Measurements from ENCODE around the gene SMARCAL1.

SMARCAL1 gene

DNA sequence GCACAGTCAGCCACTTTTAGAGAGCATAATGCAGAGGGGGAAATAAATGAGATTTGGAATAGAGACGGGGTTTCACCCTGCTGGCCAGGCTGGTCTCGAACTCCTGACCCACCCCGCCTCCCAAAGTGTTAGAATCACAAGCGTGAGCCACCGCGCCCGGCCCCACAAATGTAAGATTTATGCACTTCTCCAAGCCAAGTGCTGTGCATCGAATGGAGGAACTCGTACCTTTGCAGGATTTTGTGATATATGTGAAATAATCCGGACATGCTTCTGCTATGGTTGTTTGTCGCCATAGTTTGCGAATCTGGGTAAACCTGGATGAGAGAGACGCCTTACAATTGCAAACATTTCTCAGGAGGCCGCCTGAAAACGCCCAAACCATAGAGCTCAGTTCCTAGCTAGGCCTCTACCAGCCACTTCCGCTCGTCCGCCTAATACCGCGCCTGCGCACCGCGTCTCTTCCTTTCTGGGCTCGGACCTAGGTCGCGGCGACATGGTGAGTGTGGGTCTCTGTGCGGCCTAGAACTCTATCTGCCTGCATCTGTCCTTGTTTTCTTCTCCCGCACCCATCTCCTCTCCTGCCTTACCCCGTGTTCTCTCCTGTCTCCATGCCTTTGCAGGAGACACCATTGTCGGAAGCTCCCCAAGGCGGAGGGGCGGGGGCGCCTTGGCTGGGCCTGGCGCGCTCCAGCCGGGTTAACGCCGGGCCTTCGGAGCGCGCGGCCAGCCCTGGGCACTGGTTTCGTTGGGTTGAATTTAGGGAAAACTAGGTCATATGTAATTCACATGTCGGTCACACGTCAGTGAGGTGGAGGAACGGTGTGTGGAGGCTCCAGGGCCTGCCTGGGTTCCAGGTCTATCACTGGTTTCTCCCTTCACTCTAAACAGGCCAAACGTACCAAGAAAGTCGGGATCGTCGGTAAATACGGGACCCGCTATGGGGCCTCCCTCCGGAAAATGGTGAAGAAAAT is 86.4 kb downstream of the SMARCAL1 start, which contains the start of gene RPL37A:
TSS of gene RPL37A (plus strand) at position 466 of the 974 bp plus-strand sequence. CDS start at position 497, 31 bp downstream.
- Mint-ChIP-seq H3K9me3 (no peaks in the 10 kb centered on the region), H3K36me3 (ENCODE audit: insufficient read depth) (peaks cover 54% of the 10 kb centered on the region), H3K27ac (peak within 1 kb of the TSS; percentile 97 to 98), H3K27me3 (no peaks in the 10 kb centered on the region), H3K4me3 (peak within 1 kb of the TSS; percentile 97 to 98), H3K4me1 (ENCODE audit: low read depth in 2 of 2) (peaks cover 32 to 37% of the 10 kb centered on the region in 2 donors)
- peak; percentile 83 to 84 (median 83) for DNase-seq
- ATAC-seq (replicated peaks) = peak; percentile 94

DNA sequence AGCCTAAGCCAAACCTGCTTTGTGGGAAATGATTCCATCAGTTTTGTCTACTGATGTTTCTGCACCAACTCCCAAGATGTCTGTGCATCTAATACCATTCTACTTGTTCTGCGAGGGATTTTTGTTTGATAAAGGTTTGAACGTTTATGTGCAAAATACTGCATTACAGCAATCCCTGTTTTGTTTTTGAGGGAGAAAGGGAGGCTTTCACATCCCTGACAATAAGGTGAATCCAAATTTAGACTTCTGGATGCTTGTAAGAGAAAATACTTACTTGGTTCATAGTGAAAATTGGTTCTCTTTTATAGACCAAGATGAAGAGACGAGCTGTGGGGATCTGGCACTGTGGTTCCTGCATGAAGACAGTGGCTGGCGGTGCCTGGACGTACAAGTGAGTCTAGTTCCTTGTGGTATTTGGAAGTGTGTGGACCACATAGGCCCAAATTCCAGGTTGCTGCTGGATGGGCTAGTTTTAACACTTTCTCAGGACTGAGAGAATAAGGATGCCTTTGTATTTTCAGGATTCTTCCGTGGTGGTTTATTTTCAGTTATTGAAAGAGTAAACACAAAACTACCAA is 87.4 kb downstream of the SMARCAL1 start:
- Mint-ChIP-seq H3K4me3 (peak overlapping the region; percentile 97 to 98), H3K27me3 (no peaks in the 10 kb centered on the region), H3K4me1 (ENCODE audit: low read depth in 2 of 2) (peaks cover 32 to 40% of the 10 kb centered on the region in 2 donors), H3K27ac (peak overlapping the region; percentile 97 to 98), H3K36me3 (ENCODE audit: insufficient read depth) (peaks cover 61% of the 10 kb centered on the region), H3K9me3 (no peaks in the 10 kb centered on the region)
- DNase-seq (no peak), ATAC-seq (replicated peaks) (no peak)

- Mint-ChIP-seq H3K4me3 (peak overlapping the region; percentile 38 to 98), H3K27me3 (no peaks in the 10 kb centered on the region), H3K4me1 (ENCODE audit: low read depth in 2 of 2) (peaks cover 36 to 40% of the 10 kb centered on the region in 2 donors), H3K36me3 (ENCODE audit: insufficient read depth) (peaks cover 64% of the 10 kb centered on the region), H3K27ac (peak overlapping the region; percentile 78 to 97), H3K9me3 (no peaks in the 10 kb centered on the region)
- ATAC-seq (replicated peaks) = no peak
- DNase-seq = no peak
These were observed 88.3 kb downstream of the SMARCAL1 start for GRCh38 chr2:216500572-216500971.

- Mint-ChIP-seq H3K36me3 (ENCODE audit: insufficient read depth) (peaks cover 74% of the 10 kb centered on the region), H3K4me3 (no peak overlapping the region), H3K27me3 (no peaks in the 10 kb centered on the region), H3K4me1 (ENCODE audit: low read depth in 2 of 2) (peaks cover 42 to 43% of the 10 kb centered on the region in 2 donors), H3K27ac (no peak overlapping the region), H3K9me3 (no peaks in the 10 kb centered on the region)
- no peak for DNase-seq
- no peak for ATAC-seq (replicated peaks)
These were observed 89.6 kb downstream of the SMARCAL1 start for GRCh38 chr2:216501854-216502253.

DNA sequence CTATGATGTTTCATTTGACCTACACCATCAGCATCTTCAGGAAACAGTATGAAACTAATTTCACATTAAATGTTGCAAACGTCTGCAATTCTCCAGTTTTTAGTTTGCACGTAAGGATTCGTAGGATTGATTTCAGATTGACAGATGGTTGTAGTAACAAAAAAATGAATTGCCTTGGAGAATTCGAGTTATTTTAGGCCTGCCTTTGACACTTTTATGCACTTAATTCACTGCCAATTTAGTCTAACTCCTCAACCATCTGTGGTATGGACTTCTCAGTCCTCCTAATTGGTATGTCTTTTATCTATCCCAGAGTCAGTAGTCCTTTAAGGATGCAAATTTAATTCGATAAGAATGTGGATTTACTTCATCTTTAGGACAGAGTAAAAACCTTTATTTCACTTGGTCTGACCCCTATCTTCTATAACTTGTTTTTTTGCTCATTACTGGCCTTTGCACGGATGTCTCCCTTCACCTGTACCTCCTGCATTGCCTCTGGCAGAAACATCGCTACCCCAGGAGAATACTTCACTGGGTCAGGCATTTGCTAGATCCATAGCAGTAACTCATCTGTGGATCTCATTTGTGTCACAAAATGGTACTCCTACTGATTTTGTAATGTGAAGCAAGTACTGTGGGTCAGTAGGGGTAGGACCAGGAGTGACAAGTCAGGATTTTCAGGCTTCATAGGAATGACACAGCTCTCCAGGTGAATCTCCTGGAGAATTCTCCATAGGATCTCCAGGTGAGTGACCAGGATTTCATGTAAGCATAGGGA is 90.3 kb downstream of the SMARCAL1 start:
- DNase-seq (no peak), ATAC-seq (replicated peaks) (no peak)
- Mint-ChIP-seq H3K36me3 (ENCODE audit: insufficient read depth) (peaks cover 74% of the 10 kb centered on the region), H3K4me1 (ENCODE audit: low read depth in 2 of 2) (peaks cover 39 to 42% of the 10 kb centered on the region in 2 donors), H3K9me3 (no peaks in the 10 kb centered on the region), H3K4me3 (no peak overlapping the region), H3K27ac (no peak overlapping the region), H3K27me3 (no peaks in the 10 kb centered on the region)

DNA sequence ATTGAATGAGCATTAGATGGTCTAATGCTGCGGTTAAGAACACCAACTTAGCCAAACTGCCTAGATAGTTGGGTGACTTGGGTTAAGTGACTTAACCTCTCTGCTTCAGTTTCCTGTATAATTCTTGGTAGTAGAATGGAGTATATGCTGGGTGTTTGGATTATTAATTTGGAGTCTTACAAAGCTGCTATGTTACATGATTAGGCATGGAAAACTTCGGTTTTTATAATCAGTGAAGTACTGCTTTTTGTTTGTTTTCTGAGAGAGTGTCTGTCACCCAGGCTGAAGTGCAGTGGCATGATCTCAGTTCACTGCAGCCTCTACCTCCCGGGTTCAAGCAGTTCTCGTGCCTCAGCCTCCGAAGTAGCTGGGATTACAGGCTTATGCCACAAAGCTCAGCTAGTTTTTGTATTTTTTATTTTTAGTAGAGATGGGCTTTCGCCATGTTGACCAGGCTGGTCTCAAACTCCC is 90.9 kb downstream of the SMARCAL1 start:
- H3K27me3 Mint-ChIP-seq = no peaks in the 10 kb centered on the region
- no peaks in the 10 kb centered on the region for H3K9me3 Mint-ChIP-seq
- H3K27ac Mint-ChIP-seq = no peak overlapping the region
- no peak for DNase-seq
- H3K36me3 Mint-ChIP-seq (ENCODE audit: insufficient read depth) = peaks cover 74% of the 10 kb centered on the region
- no peak for ATAC-seq (replicated peaks)
- peaks cover 33 to 37% of the 10 kb centered on the region in 2 donors for H3K4me1 Mint-ChIP-seq (ENCODE audit: low read depth in 2 of 2)
- no peak overlapping the region for H3K4me3 Mint-ChIP-seq

DNA sequence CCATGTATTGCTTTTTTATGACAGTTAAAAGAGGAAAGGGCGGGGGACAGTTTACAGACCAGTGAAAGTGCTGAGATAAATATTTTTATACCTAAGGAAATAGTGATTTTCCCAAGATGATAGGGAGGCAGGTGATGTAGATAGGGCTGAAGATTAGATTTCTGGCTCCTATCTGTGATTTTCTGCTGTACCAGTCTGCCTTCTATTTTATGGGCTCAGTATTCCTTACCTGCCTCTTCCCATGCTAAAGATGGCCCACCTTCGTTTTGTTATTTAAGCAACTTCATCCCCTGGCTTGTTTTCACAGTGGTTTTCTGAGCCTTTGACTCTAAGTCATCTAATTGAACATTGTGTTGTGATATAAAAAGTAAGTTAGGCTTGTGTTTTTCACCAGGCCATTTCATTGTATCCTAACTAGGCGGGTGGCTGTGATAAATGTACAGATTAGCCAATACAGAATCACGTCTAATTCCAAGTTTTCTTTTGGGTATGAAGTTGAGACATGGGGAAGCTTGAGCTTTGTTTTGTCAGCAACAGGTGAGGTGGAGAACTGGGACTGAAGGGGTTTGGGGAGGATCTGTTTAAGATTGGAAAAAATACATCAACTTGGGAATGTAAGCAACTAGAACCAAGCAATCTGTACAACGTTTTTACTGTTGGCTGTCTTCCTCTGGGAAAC is 91.6 kb downstream of the SMARCAL1 start:
- ATAC-seq (replicated peaks) (no peak), DNase-seq (no peak)
- peaks cover 68% of the 10 kb centered on the region for H3K36me3 Mint-ChIP-seq (ENCODE audit: insufficient read depth)
- no peaks in the 10 kb centered on the region for H3K27me3 Mint-ChIP-seq
- H3K4me3 Mint-ChIP-seq = no peak overlapping the region
- peak overlapping the region; percentile 12 to 22 for H3K27ac Mint-ChIP-seq
- no peaks in the 10 kb centered on the region for H3K9me3 Mint-ChIP-seq
- peaks cover 30 to 32% of the 10 kb centered on the region in 2 donors for H3K4me1 Mint-ChIP-seq (ENCODE audit: low read depth in 2 of 2)

DNA sequence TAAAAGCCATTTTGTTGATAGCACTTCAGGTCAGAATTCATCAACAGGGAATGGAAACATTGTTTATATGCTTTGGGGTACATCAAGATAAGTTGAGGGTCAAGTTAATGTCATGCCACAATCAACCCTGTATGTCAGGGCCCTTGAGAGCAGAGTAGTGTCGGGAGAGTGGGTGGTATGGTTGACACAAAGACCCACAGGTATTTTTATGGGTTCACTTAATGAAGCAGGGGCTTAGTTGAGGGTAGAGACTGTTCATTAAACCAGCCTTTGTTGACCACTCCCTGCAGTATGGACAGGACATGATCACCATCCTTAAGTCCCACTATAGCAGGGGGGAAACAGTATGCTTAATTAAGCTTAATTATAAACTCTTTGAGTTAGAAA is 92.1 kb downstream of the SMARCAL1 start:
- no peaks in the 10 kb centered on the region for H3K27me3 Mint-ChIP-seq
- no peak overlapping the region for H3K4me3 Mint-ChIP-seq
- DNase-seq (no peak), ATAC-seq (replicated peaks) (no peak)
- peaks cover 25 to 28% of the 10 kb centered on the region in 2 donors for H3K4me1 Mint-ChIP-seq (ENCODE audit: low read depth in 2 of 2)
- H3K9me3 Mint-ChIP-seq = no peaks in the 10 kb centered on the region
- H3K36me3 Mint-ChIP-seq (ENCODE audit: insufficient read depth) = peaks cover 62% of the 10 kb centered on the region
- H3K27ac Mint-ChIP-seq = peak overlapping the region; percentile 12 to 22

- no peaks in the 10 kb centered on the region for H3K27me3 Mint-ChIP-seq
- H3K9me3 Mint-ChIP-seq = no peaks in the 10 kb centered on the region
- peaks cover 52% of the 10 kb centered on the region for H3K36me3 Mint-ChIP-seq (ENCODE audit: insufficient read depth)
- DNase-seq (no peak), ATAC-seq (replicated peaks) (no peak)
- H3K4me3 Mint-ChIP-seq = no peak overlapping the region
- H3K4me1 Mint-ChIP-seq (ENCODE audit: low read depth in 2 of 2) = peaks cover 17 to 20% of the 10 kb centered on the region in 2 donors
- H3K27ac Mint-ChIP-seq = peak overlapping the region; percentile 46 to 77
These were observed 93.1 kb downstream of the SMARCAL1 start for GRCh38 chr2:216505133-216506106.

GRCh38 chr2:216507220-216508160 is 95.2 kb downstream of the SMARCAL1 start:
- H3K27ac Mint-ChIP-seq = peak overlapping the region in 1 of 2 donors; percentile 77
- H3K4me3 Mint-ChIP-seq = no peak overlapping the region
- peaks cover 31% of the 10 kb centered on the region for H3K36me3 Mint-ChIP-seq (ENCODE audit: insufficient read depth)
- DNase-seq = no peak
- peaks cover 11 to 15% of the 10 kb centered on the region in 2 donors for H3K4me1 Mint-ChIP-seq (ENCODE audit: low read depth in 2 of 2)
- no peaks in the 10 kb centered on the region for H3K9me3 Mint-ChIP-seq
- no peak for ATAC-seq (replicated peaks)
- H3K27me3 Mint-ChIP-seq = no peaks in the 10 kb centered on the region

GRCh38 chr2:216508229-216508628 is 95.9 kb downstream of the SMARCAL1 start:
- no peaks in the 10 kb centered on the region for H3K9me3 Mint-ChIP-seq
- H3K27me3 Mint-ChIP-seq = no peaks in the 10 kb centered on the region
- peaks cover 25% of the 10 kb centered on the region for H3K36me3 Mint-ChIP-seq (ENCODE audit: insufficient read depth)
- no peak overlapping the region for H3K27ac Mint-ChIP-seq
- no peak overlapping the region for H3K4me3 Mint-ChIP-seq
- ATAC-seq (replicated peaks) (no peak), DNase-seq (no peak)
- H3K4me1 Mint-ChIP-seq (ENCODE audit: low read depth in 2 of 2) = peaks cover 9 to 11% of the 10 kb centered on the region in 2 donors

All from effector memory CD8-positive, alpha-beta T cell (primary cell).